ENCODE results near the gene DAPK2.

DAPK2 gene

DNA sequence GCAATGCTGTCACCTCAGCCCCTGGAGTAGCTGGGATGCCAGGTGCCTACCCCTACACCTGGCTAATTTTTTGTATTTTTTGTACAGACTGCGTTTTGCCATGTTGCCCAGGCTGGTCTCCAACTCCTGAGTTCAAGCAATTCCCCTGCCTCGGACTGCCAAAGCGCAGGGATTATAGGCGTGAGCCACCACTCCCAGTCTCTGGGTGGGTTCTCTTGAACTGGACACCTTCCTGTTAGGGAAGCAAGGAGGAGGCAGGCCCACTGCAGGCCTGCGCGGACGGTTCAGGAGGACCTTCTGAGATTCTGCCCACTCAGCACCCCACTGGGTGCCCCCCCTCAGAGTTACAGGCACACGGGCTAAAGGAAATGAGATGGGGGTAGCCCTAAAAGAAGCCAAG is 138.8 kb downstream of the DAPK2 start:
- TF ChIP-seq, protein P1, sequence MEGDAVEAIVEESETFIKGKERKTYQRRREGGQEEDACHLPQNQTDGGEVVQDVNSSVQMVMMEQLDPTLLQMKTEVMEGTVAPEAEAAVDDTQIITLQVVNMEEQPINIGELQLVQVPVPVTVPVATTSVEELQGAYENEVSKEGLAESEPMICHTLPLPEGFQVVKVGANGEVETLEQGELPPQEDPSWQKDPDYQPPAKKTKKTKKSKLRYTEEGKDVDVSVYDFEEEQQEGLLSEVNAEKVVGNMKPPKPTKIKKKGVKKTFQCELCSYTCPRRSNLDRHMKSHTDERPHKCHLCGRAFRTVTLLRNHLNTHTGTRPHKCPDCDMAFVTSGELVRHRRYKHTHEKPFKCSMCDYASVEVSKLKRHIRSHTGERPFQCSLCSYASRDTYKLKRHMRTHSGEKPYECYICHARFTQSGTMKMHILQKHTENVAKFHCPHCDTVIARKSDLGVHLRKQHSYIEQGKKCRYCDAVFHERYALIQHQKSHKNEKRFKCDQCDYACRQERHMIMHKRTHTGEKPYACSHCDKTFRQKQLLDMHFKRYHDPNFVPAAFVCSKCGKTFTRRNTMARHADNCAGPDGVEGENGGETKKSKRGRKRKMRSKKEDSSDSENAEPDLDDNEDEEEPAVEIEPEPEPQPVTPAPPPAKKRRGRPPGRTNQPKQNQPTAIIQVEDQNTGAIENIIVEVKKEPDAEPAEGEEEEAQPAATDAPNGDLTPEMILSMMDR (IDR thresholded peaks at IDR 0.05; ENCODE audit: control insufficient read depth, insufficient read depth, low read depth, low read length, missing control alignments), result no peak
- DNase-seq (ENCODE audit: low read depth), result no peak
- H3K4me3 ChIP-seq (ENCODE audit: control insufficient read depth, low read depth, low read length), result no peak overlapping the region

DNA sequence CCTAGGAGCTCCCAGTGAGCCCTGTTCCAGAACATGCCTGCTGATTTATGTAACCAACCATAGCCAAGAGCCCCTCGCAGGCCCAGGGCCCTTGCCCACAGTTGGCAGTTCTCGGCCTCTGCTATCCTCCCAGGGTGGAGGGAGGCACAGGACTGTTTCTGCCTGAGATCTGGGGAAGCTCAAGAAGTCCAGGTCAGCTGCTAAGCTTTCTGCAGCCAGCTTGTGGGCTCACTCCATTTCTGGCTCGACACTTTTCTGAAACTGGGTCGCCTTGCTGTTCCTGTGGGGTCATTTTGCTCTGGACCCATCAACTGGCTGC is 140.1 kb downstream of the DAPK2 start:
- DNase-seq (ENCODE audit: low read depth), result no peak
- H3K4me3 ChIP-seq (ENCODE audit: control insufficient read depth, low read depth, low read length), result no peak overlapping the region
- TF ChIP-seq, protein P1 (IDR thresholded peaks at IDR 0.05; ENCODE audit: control insufficient read depth, insufficient read depth, low read depth, low read length, missing control alignments), result no peak

GRCh38 chr15:63905558-63906265 is 140.6 kb downstream of the DAPK2 start:
- no peak overlapping the region for H3K4me3 ChIP-seq (ENCODE audit: control insufficient read depth, low read depth, low read length)
- TF ChIP-seq, protein P1 (IDR thresholded peaks at IDR 0.05; ENCODE audit: control insufficient read depth, insufficient read depth, low read depth, low read length, missing control alignments), result no peak
- DNase-seq (ENCODE audit: low read depth), result no peak

DNA sequence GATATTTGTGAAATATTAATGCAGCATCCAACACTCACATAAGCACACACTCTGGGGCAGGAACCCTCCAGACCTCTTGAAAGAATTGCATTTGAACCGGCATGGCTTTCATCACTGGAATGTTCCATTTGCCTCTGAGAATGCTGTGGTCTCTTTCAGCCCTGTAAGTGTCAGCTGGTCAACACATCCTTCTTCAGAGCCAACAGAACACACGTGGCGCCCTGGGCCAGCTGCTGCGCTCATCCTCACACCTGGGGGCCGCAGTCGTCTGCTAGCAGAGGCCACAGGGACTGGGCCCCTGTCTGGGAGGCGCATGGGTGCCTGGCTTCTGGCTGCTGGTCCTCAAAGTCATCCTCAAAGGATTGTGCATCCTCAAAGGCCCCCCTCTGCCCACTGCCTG is 141.2 kb downstream of the DAPK2 start:
- H3K4me3 ChIP-seq (ENCODE audit: control insufficient read depth, low read depth, low read length), result no peak overlapping the region
- TF ChIP-seq, protein P1 (IDR thresholded peaks at IDR 0.05; ENCODE audit: control insufficient read depth, insufficient read depth, low read depth, low read length, missing control alignments), result no peak
- DNase-seq (ENCODE audit: low read depth), result no peak

DNA sequence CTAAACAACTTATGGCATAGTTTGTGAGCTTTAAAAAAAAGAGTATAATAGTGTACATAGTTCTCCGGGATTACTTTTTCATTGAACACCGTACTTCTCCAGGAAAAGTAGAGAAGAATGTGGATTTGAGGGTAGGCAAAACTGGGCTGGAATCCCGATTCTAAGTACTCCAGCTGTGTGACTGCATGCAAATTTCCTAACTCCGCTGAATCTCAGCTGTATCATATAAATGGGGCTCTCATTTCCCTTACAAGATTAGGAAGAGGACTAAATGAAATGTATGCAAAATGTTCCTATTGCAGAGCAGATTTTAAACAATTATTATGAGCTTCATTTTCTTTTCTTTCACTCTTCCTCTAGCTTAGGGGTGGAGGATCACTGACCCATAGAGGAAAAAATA is 142.2 kb downstream of the DAPK2 start:
- TF ChIP-seq, protein P1 (IDR thresholded peaks at IDR 0.05; ENCODE audit: control insufficient read depth, insufficient read depth, low read depth, low read length, missing control alignments), result no peak

DNA sequence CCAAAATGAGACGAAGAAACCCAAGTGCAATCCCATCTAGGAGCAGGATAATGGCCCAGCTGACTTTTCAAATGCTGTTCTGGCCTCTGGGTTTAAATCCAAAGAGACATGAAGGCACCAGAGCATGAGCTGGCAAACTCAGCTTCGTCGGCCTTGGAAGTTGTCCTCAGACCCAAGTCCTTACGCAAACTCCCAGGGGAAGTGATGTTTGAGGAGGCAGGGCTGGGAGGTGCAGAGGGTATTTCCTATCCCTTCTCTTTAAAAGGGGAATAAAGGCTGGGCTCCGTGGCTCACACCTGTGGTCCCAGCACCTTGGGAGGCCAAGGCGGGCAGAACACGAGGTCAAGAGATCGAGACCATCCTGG is 143.6 kb downstream of the DAPK2 start:
- no peak overlapping the region for H3K4me3 ChIP-seq (ENCODE audit: control insufficient read depth, low read depth, low read length)
- TF ChIP-seq, protein P1 (IDR thresholded peaks at IDR 0.05; ENCODE audit: control insufficient read depth, insufficient read depth, low read depth, low read length, missing control alignments), result no peak
- no peak for DNase-seq (ENCODE audit: low read depth)

More for the DNA sequence above, 142.2 kb downstream of the DAPK2 start:
- DNase-seq (ENCODE audit: low read depth), result no peak
- no peak overlapping the region for H3K4me3 ChIP-seq (ENCODE audit: control insufficient read depth, low read depth, low read length)

Data from AG09309 (cell line).